ENCODE data around the gene CCDC192.

- TF ChIP-seq CTCF (IDR thresholded peaks at IDR 0.05; ENCODE audit: extremely low read depth in 1 of 2, insufficient read depth in 1 of 2, low read depth in 1 of 2, low read length in 2 of 2): no peak
- TF ChIP-seq POLR2A (IDR thresholded peaks at IDR 0.05; ENCODE audit: low read depth, low read length): no peak
- TF ChIP-seq EZH2 (IDR thresholded peaks at IDR 0.05; ENCODE audit: borderline replicate concordance, low read depth, low read length, severe bottlenecking): no peak
- TF ChIP-seq POLR2AphosphoS5 (IDR thresholded peaks at IDR 0.05; ENCODE audit: insufficient read depth, low read depth, low read length): no peak
- no peak for TF ChIP-seq MYC (IDR thresholded peaks at IDR 0.05; ENCODE audit: low read depth, low read length)
- TF ChIP-seq JUN (IDR thresholded peaks at IDR 0.05; ENCODE audit: borderline replicate concordance, insufficient read depth, insufficient read length, low read depth): no peak
- no peak for TF ChIP-seq MAX (IDR thresholded peaks at IDR 0.05; ENCODE audit: insufficient read depth, insufficient read length)
- TF ChIP-seq GATA2 (IDR thresholded peaks at IDR 0.05; ENCODE audit: insufficient read depth, insufficient read length, low read depth, low read length): no peak
- TF ChIP-seq FOS (IDR thresholded peaks at IDR 0.05; ENCODE audit: borderline replicate concordance, insufficient read depth, low read length): no peak
Measured at GRCh38 chr5:127791439-127791838, 88.2 kb downstream of the CCDC192 start.

Data from endothelial cell of umbilical vein (primary cell).